GM18858 (cell line): Measurements from ENCODE around the gene LACC1.

Source experiments
- ATAC-seq: cut with Tn5 transposase; IDR thresholded peaks from one replicate; pipeline ENCODE4 v1.9.1; 2021; ENCODE audit not compliant: unreplicated experiment

LACC1 gene

DNA sequence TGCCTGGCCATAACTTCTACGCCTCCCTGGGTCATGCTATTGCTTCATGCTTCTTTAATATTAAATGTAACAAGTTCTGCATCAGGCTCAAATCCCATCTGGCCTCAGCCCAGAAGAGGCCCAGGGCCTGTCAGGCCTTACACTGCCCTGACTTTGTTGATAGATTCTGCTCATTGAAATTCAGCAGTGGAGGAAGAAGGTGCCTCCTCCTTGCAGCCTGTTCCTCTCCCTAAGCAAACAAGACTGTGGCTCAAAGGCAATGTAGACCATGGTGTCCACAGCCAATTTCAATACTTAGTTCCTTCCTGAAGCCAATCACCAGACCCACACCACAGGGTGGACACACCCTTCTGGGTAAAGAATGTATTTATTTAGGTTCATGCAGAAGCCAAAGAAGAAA is 59.4 kb downstream of the LACC1 start:
- no peak for ATAC-seq

DNA sequence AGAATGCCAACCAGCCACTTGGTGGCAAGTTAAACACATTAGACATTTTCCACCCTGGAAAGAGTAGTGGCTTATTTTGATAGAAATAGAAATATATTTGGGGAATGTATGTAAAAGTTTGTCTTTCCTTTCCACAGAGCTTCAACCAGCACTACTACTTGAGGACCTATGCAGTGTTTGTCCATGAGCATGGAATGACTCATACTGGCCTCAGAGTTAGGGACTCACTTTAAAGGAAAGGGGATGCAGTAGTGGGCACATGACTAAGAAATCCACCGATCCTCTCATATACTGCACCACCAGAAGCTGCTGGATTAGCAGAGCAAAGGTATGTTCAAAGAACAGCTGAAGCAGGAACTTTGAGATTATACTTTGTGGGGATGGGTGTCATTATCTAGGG is 62.6 kb downstream of the LACC1 start:
- ATAC-seq, result no peak
